Activated CD8-positive, alpha-beta T cell treated with anti-CD3 and anti-CD28 coated beads for 36 hours (primary cell): ENCODE measurements around the gene GJC1. TPM values are rescaled to one million over a fixed set of nuclear protein-coding genes. Genes with fewer than 3 reads are reported as not detected.

Experiments used
- ATAC-seq: fragments of 200-7000 bp; cut with Tn5 transposase; one replicate; pipeline ENCODE4 v1.10.0; 2021; ENCODE audit warnings: mild to moderate bottlenecking, moderate library complexity
- CTCF ChIA-PET: fragments of 350-600 bp; sonication (Branson Sonifier 250); formaldehyde crosslinking; loops from one replicate; lab custom pipeline; 2021; ENCODE audit warnings: antibody characterized with exemption; lab: Charles Lee
- POLR2A ChIA-PET: fragments of 350-600 bp; sonication (Branson Sonifier 250); formaldehyde crosslinking; loops from one replicate; lab custom pipeline; 2021; ENCODE audit warnings: antibody characterized with exemption; lab: Charles Lee
- DNase-seq: peaks from one replicate; pipeline ENCODE4 v3.0.0-alpha.2; 2020
- H3K27ac Mint-ChIP-seq: one replicate; pipeline ENCODE4 v1.8.0; 2021; ENCODE audit warnings: mild to moderate bottlenecking, mixed read lengths
- H3K27me3 Mint-ChIP-seq: one replicate; pipeline ENCODE4 v1.8.0; 2021; ENCODE audit warnings: mixed read lengths
- H3K36me3 Mint-ChIP-seq: one replicate; pipeline ENCODE4 v1.8.0; 2021; ENCODE audit warnings: low read depth, mixed read lengths
- H3K4me1 Mint-ChIP-seq: one replicate; pipeline ENCODE4 v1.8.0; 2021; ENCODE audit warnings: low read depth, mixed read lengths
- H3K4me3 Mint-ChIP-seq: one replicate; pipeline ENCODE4 v1.8.0; 2021; ENCODE audit warnings: mild to moderate bottlenecking, moderate library complexity, mixed read lengths
- H3K9me3 Mint-ChIP-seq: one replicate; pipeline ENCODE4 v1.8.0; 2021; ENCODE audit warnings: mixed read lengths
- CTCF ChIP-seq: fragments of 200-600 bp; IDR thresholded peaks from one replicate; pipeline ENCODE4 v1.8.0; 2022; ENCODE audit warnings: antibody characterized with exemption, mild to moderate bottlenecking
- intact Hi-C: fragments of 100-400 bp; cut with micrococcal nuclease; formaldehyde crosslinking; loops from one replicate; pipeline ENCODE4 v1.10.0; 2022
- total RNA-seq, 2 experiments: library from RNA; stranded (reverse); gene quantifications; one replicate each; pipeline ENCODE4 v1.2.3, GENCODE V29; 2021

The GJC1 gene
- total RNA-seq, 2 experiments from 2014 or later, result 5.6 TPM

DNA sequence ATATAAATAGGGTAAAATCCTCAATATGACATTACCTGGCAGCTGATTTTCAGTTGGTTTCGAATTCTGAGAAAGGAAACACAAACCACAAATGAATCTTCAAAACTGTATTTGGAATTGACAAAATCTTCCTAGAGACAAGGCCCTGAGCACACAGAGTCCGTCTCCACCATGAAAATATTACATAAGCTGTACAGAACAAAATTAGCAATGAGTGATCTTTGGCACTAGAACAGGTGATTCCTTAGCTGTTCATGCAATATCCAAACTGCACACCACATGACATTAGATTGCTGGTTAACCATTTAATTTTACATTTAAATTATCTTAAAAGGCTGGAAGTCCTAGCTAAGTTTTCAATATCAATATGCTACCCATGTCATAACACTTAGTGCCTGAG is 31.7 kb downstream of the GJC1 start:
- no peak overlapping the region for H3K4me3 Mint-ChIP-seq
- no peak for TF ChIP-seq CTCF

GRCh38 chr17:44797802-44798201 is 32.3 kb downstream of the GJC1 start:
- no peaks in the 10 kb centered on the region for H3K9me3 Mint-ChIP-seq
- peaks cover 4% of the 10 kb centered on the region for H3K4me1 Mint-ChIP-seq
- H3K27me3 Mint-ChIP-seq, result no peaks in the 10 kb centered on the region
- TF ChIP-seq CTCF, result no peak
- intact Hi-C loops, result no loop called here
- H3K4me3 Mint-ChIP-seq, result no peak overlapping the region
- DNase-seq (no peak), ATAC-seq (no peak)
- ChIA-PET POLR2A (interaction anchor here (0.7 to 1.2 kb wide), 2 partner anchors 11 to 102 kb away, joined by 3 read pairs; partner anchors contain the start of gene EFTUD2), CTCF (interaction anchor here (1.0 to 3.0 kb wide), 5 partner anchors 11 to 50 kb away, joined by 3 to 26 read pairs (median 4); no protein-coding TSS in a partner anchor)
- H3K36me3 Mint-ChIP-seq, result no peaks in the 10 kb centered on the region
- no peak overlapping the region for H3K27ac Mint-ChIP-seq

More for the DNA sequence above, 31.7 kb downstream of the GJC1 start:
- ChIA-PET CTCF (interaction anchor here (1.0 to 3.0 kb wide), 5 partner anchors 11 to 50 kb away, joined by 3 to 26 read pairs (median 4); no protein-coding TSS in a partner anchor), POLR2A (interaction anchor here (0.7 kb wide), 1 partner anchor 101 kb away, joined by 3 read pairs; the partner anchor contains the start of gene EFTUD2)
- Mint-ChIP-seq H3K4me1 (peaks cover 4% of the 10 kb centered on the region), H3K27me3 (no peaks in the 10 kb centered on the region), H3K36me3 (no peaks in the 10 kb centered on the region), H3K27ac (no peak overlapping the region), H3K9me3 (no peaks in the 10 kb centered on the region)
- ATAC-seq (no peak), DNase-seq (no peak)
- intact Hi-C loops, result no loop called here

DNA sequence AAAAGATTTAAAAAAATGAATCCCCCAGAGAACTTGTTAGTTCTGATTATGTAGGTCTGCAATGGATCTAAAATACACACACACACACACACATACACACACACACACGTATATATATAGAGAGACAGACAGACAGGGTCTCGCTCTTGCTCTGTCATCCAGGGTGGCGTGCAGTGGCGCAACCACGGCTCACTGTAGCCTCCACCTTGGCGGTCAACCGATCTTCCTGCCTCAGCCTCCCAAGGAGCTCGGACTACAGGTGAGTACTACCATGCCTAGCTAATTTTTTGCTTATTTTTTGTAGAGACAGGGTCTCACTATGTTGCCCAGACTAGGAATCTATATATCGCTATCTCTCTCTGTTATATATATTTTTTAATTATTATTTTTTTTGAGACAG is 33.4 kb downstream of the GJC1 start:
- CTCF ChIA-PET, result interaction anchor here (3.0 kb wide), 1 partner anchor 18 kb away, joined by 26 read pairs; no protein-coding TSS in a partner anchor
- no peaks in the 10 kb centered on the region for H3K27me3 Mint-ChIP-seq
- no peak for TF ChIP-seq CTCF

GRCh38 chr17:44795928-44796327 is 34.2 kb downstream of the GJC1 start:
- ChIA-PET CTCF (no interaction called here), POLR2A (no interaction called here)
- H3K27me3 Mint-ChIP-seq, result no peaks in the 10 kb centered on the region
- intact Hi-C loops, result no loop called here
- no peaks in the 10 kb centered on the region for H3K36me3 Mint-ChIP-seq
- no peaks in the 10 kb centered on the region for H3K9me3 Mint-ChIP-seq
- no peak for DNase-seq
- H3K4me1 Mint-ChIP-seq, result peaks cover 4% of the 10 kb centered on the region
- no peak for TF ChIP-seq CTCF
- no peak overlapping the region for H3K27ac Mint-ChIP-seq
- H3K4me3 Mint-ChIP-seq, result no peak overlapping the region
- no peak for ATAC-seq

More for the DNA sequence above, 33.4 kb downstream of the GJC1 start:
- ATAC-seq, result no peak
- DNase-seq, result no peak
- Mint-ChIP-seq H3K4me3 (no peak overlapping the region), H3K4me1 (peaks cover 4% of the 10 kb centered on the region), H3K36me3 (no peaks in the 10 kb centered on the region), H3K27ac (no peak overlapping the region), H3K9me3 (no peaks in the 10 kb centered on the region)
- intact Hi-C loops, result no loop called here
- POLR2A ChIA-PET, result interaction anchor here (1.2 kb wide), 1 partner anchor 12 kb away, joined by 3 read pairs; no protein-coding TSS in a partner anchor

DNA sequence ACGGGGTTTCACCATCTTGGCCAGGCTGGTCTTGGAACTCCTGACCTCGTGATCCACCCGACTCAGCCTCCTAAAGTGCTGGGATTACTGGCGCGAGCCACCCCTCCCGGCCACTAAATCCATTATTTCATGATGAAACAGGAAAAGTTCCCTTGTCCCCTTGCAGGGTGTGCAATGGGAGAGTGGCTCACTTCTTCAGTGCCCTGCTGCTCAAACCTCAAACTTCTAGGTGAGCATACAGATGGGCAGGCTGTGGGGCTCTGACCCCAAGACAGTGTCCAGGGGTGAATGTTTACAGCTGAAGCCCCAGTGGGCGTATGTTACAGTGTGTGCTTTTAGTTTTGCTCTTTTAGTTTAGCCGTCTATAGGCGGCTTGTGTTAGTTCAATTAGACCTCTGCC is 34.7 kb downstream of the GJC1 start:
- TF ChIP-seq CTCF, result no peak

More for the DNA sequence above, 34.7 kb downstream of the GJC1 start:
- no peak overlapping the region for H3K27ac Mint-ChIP-seq
- DNase-seq, result no peak
- no peaks in the 10 kb centered on the region for H3K36me3 Mint-ChIP-seq
- ATAC-seq, result no peak
- no peaks in the 10 kb centered on the region for H3K9me3 Mint-ChIP-seq
- ChIA-PET CTCF (interaction anchor here (1.4 kb wide), 1 partner anchor 20 kb away, joined by 4 read pairs; no protein-coding TSS in a partner anchor), POLR2A (no interaction called here)
- H3K27me3 Mint-ChIP-seq, result no peaks in the 10 kb centered on the region
- H3K4me1 Mint-ChIP-seq, result peaks cover 4% of the 10 kb centered on the region
- no peak overlapping the region for H3K4me3 Mint-ChIP-seq
- intact Hi-C loops, result no loop called here
